NCI-H187 (cell line): Measurements from ENCODE around the gene HAND2.

Source experiments
- DNase-seq, 2 experiments: peaks; one replicate each; lab custom pipeline; 2025; lab: John Stamatoyannopoulos, UW

HAND2 gene

DNA sequence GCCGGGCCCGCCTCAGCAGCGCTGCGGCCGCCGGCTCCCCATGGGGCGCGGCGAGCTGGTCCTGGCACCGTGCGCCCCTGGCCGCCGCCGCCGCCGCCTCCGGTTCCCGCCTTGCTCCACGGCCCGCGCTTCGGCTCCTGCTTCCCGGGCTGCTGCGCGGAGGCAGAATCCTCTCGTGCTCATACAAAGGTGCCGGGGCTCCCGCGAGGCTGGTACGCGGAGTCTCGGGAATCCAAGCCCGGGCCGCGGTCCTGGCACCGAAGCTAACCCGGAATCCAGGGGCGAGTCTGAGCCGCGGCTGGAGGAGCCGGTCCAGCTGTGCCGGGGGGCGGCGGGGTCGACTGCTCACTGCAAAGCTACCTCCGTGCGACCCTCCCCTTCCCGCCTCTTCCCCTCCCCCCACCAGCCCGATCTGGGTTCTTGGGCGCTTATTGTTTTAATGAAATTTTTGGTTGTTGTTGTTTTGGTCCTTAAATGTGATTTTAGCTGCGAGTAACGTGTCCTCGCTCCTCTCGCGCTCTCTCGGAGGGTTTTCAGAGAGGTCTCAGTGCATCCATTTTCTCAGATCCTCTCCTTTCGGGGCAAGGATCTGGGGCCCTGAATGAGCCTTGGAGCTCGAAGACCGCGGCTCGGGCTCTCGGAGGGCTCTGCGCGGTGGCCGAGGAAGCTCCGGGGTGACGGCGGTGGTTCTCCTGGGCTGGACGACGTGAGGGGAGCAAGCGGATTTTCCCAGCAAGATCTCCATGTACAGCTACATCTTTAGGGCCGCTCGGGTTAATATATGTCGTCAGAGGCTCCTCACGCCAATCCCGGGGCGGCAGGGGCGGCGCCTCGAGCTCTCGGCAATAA, at the start of gene HAND2:
Gene HAND2 (minus strand): TSS at position 753 of the 849 bp plus-strand sequence. CDS start 940 bp downstream, outside the sequence.
- DNase-seq: no peak

DNA sequence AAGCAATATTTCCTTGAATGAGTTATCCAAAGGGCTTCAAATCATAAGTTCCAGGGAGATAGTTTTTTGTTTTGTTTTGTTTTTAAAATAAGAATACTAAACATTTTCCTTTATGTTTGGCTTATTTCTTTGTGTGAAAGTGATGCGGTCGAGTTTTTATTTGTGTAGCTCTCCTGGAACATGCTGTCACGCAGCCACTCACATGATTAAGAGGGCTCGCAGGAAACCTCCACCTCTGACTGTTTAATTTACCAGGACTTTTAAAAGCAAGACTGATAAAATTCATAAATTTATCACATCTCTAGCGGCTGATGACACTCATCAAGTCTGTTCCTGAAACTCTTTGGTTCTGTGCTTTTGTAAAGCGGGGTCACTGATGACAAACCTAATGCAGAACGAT, 48.9 kb upstream of the HAND2 start:
- no peak for DNase-seq

DNA sequence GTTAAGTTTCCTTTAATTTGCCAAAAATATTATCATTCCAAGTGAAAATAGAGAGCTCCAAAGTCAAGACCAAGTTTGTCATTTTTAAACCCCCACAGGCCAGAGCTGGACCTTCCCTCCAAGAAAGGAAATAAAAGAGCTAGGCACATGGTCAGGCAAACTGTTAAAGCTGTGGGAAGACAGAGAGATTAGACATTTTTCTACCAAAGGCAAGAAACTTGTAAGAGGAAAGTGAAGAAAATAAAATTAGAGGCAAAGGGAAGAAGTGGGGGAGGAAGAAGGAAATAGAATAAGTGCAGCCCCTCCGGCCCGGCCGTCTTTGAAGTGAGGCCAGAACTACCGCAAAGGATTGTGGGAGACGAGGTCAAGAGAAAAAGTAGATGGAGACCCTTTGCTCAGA, 47.9 kb upstream of the HAND2 start:
- no peak for DNase-seq

DNA sequence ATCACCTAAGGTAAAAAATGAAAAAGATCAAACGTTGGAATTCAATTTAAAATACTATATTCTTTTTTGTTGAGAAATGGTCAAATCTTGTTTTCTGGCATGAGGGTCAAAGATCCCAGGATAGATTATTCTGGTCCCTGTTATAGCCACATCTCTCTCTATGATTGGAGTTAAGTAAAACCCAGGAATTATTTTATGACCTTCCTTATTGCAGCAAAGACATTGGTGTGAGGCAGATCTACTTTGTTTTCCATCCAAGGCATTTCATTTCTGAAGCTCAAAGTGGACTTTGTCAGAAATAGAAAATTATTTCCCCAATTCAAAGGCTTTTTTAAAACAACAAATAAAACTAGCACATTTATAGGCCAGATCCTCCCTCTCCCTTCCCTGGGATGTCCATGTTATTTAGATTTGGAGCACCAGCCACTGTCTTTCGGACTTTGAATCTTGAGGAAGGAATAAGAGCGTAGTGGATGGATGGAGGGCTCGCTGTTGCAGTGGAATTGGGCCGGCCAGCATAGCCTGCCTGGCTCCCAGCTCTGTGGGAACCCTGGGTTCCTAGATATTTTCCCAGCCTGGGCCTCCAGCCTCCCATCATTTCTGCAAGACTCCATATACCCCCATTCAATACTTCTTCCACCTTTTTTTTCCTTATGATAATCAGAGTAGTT, 45.6 kb upstream of the HAND2 start:
- no peak for DNase-seq

DNA sequence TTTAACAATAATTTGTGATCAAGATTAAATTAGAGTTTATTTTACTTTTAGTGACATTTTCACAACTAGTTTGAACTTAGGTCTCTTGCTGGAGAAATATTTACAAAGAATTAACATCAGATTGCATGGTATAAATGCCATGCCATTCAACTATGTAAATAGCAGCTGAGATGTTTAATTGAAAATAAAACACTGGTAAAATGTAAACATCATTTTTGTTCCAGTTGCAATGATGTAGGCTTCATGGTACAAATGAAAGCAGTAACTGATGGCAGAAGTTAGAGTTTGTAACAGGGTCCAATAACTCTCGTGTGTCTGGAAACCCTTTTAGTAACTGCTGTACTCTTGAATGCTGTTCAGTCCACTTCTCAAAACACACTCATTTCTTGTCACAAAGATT, 43.7 kb upstream of the HAND2 start:
- no peak for DNase-seq

DNA sequence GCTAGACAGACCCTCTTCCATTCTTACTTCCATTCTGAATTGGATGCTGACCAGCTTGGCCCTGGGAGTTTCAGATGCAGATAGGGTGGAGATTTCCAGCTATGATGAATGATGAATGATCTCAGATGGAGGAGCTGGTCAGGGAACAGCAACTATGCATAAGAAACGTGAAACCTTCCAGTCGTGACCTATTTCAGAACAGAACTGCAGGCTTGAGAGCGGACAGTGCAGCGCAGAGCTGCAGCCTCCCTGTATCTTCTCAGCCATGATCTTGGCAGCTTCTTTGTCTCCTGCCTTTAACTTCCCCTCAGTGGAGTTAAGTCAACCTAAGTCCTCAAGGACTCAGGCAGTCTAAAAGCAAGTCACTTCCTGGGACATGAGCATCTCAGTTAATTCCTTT, 43.3 kb upstream of the HAND2 start:
- no peak for DNase-seq

DNA sequence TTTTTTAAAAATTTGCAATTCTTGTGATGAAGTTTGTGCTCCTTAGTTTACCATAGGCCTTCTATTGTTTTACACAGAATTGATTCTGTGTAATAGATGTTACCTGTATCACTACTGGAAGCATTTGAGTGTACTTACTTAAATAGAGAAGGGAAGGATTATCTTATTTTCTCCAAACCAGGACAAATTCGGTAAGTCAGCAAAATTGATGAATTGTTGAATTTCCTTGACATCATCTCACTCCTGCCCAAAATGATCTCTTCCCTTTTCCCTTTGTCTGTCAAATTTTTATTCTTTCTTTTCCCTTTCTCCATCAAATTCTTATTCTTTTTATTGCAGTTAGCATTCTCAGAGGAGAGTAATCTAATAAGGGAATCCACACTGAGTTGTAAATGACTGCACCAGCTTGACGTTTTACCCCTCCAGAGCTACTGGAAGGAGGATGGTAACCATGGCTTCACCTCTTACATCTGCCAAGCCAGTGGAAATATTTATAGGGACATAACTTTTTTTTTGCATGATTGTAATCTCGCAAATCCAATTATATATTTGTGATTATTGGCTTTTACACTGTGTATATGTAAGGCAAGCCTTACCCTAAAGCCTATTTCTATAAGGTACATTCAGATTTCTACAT, 42.6 kb upstream of the HAND2 start:
- DNase-seq: no peak

DNA sequence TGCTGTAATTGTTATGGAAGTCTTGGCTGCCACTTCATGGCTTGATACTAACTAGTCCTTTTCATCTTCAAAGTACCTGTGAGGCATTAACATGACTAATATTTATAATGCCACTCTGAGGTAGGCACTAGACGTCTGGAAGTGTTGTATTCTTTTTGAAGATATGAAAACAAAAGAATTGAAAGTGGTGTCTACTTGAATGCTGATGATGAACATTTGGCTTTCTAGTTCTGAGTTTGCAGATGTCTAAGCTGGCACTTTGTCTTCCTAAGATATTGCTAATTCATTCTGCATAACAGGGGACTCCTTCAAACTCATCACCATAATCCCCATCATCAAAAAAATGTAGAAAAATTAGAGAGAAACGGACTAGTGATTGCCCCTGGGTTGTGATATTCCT, 41.6 kb upstream of the HAND2 start:
- no peak for DNase-seq

DNA sequence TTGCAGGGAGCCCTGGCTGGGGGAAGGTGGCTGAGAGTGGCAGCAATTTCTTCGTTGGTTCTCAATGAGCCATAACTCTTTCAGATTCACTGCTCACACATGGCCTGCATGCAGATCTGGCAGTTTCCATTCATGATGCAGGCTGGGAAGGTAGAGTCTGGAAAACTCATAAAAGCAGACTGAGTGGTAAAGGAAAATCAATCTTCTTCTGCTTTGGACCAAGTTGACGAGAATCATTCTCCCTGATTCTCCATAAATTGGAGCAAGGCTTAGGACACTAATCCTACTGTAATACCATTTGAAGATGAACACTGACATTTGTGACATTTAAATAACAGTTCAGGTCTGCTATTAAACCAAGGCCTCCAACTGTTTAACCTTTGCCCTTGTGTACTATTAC, 35.3 kb upstream of the HAND2 start:
- no peak for DNase-seq

DNA sequence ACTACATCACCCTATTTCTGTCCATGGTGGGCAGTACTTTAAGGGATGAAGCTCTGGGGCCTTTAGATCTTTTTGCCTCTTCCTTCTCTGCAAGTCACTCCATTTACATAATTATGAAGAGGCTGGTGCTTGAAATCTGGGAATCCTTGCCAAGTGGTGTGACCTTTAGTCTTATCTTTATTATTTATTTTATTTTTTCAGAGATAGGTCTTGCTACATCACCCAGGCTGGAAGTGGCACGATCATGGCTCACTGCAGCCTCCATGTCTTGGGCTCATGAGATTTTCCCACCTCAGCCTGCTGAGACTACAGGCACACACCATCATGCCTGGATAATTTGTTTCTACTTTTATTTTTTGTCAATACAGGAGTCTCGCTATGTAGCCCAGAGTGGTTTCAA, 34.4 kb upstream of the HAND2 start:
- no peak for DNase-seq

DNA sequence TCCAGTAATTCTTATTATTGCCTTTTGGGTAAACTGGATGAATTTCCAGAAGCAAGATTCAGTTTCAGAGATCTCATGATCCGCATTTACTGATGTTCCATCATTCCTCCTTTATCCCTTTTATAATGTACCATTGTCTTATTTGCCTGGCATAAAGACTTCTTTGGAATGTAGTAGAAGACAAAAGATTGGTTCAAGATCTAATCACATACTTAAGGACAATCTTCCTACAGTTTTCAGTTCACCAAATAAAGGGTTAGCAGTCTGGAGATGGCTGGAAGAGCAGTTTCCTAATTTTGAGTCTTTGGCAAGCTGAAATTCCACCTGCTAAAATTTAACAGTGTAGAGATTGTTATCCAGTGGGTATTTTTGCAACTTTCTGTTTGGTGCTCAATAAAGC, 30.9 kb upstream of the HAND2 start:
- no peak for DNase-seq

DNA sequence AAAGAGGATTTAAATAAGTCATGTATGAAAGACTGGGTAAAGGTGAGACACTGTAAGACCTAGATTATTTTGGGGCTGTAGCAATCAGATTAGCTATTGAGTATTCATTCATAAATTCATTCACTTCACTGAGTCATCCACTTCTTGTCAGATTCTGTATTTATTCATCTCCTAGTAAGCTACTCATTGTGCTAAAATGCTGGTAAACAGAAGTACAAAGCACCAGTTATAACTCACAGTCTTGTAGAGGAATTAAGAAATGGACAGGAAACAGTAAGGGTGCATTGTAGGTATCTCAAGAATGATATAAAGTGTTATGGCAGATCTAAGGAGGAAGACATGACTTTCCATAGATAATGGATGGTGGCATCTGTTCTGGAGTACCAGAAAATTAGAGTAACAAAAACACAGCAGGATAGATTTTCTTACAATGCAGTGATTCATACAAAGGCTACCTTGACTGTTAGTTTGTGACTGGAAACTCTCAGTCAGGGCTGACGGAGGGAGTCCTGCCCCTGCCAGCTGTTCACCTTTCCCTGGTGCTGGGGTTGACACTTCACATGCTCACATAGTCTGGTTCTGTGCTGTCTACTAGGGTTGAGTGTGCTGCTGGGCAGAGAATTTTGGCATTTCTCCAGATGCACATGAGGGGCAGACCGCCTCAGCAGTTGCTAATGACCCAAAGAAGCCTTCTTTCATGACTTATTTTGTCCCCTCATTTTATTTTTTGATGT, 26.5 kb upstream of the HAND2 start:
- no peak for DNase-seq

DNA sequence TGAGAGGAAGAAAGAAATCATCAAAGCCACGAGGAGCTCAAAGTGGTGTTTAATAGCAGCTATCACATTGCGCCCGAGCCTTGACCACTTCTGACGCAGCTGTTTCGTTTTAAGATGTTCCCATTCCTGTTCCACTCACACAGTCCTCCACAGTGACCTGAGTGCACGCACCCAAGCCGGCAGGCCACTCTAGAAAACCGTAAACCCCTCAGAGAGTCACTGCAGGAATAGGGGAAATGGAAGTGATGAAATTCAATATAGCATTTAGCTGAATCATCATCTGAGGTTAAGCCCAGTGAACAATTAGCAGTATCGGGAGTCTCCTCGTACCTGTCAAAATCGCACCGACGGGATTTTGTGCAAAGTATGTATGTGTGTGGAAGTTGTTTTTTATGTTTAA, 17.9 kb upstream of the HAND2 start:
- no peak for DNase-seq

DNA sequence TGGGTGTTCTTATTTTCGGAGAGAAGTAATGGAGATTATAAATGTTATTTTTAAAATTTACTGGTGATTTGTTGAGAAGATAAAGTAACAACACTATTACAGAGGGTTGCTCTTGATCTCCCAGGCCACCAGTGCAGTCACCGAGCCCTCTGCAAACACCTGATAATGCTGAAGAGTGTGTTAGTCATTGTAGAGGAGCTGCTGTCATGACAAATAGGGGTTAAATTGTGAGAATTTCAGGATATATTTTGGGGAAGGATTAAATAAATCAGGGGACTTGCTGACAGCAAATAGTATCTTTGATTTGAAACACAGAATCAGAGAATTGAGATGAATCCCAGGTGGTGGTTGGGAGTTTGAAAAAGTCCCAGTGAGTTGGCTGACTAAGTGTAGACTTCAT, 16.7 kb upstream of the HAND2 start:
- no peak for DNase-seq

DNA sequence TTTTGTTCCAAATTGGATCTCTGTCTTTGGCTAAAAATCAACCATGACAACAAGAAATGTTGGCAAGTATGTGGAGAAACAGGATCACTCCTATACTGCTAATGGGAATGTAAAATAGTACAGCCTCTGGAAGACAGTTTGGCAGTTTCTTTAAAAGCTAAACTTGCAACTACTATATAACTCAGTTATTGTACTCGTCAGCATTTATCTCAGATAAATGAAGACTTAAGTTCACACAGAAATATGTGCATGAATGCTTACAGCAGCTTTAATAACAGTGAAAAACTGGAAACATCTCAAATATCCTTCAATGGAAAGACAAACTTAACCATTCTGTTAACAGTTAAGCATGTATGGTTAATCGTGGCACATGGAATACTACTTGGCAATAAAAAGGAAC, 15.4 kb upstream of the HAND2 start:
- DNase-seq: no peak

DNA sequence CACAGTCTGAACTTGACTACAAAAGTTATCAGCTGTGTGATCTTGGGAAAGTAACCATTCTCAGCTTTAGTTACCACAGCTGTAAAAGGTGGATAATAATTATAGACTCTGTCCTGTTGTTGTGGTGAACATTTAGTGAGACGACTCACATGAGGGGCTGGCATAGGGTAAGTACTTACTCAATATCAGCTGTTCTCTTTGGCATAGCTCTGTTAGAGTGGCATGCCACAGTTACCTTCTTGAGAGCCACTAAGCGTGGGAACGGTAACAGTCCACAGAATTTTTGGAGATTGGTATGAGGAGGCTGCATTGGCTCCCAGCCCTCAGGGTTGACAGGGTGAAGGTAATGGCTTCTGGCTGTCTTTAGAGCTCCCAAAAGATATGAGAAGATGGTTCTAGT, 13.2 kb upstream of the HAND2 start:
- DNase-seq: no peak

DNA sequence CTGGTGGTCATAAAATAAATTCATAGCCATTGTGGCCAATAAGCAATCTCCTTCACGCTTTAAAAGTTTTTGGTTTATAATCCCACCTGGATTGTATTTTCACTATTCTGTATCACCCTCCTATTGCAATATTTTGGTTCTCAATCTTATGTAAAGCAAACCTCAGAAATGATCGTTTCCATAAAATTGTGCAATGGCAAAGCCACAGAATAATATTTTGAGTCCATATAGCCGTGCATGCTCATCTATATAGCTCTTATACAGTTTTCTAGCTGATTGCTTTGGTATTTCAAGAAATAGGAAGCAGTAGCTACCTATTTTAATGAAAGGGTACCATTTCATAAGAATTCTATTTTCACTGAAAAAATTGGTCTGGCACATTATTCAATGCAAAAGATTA, 10.0 kb upstream of the HAND2 start:
- DNase-seq: no peak

DNA sequence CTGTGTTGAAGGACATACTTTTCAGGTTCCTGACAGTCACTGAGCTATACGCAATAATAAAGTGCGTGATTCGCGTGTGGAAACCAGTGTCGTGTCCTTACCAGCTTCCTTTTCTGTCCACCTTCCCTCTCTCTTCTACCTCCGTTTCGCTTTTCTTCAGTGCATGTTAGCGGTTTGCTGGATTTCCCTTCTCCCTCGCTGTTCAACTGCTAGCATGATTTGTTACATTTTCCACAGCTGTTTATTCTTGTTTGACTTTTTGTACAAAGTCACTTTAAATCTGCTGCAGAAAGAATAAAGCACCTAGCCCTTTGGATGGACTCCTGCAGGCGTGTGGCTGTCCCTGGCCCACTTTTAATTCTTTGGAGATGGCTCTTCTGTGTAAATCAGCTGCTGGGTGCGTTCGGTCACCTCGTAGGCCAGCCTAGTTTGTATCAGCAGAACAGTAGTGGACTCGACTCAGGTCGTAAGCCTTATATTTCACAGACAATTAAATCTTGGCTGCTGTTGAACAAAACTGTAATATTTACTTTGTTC, 8.9 kb upstream of the HAND2 start:
- DNase-seq: no peak

DNA sequence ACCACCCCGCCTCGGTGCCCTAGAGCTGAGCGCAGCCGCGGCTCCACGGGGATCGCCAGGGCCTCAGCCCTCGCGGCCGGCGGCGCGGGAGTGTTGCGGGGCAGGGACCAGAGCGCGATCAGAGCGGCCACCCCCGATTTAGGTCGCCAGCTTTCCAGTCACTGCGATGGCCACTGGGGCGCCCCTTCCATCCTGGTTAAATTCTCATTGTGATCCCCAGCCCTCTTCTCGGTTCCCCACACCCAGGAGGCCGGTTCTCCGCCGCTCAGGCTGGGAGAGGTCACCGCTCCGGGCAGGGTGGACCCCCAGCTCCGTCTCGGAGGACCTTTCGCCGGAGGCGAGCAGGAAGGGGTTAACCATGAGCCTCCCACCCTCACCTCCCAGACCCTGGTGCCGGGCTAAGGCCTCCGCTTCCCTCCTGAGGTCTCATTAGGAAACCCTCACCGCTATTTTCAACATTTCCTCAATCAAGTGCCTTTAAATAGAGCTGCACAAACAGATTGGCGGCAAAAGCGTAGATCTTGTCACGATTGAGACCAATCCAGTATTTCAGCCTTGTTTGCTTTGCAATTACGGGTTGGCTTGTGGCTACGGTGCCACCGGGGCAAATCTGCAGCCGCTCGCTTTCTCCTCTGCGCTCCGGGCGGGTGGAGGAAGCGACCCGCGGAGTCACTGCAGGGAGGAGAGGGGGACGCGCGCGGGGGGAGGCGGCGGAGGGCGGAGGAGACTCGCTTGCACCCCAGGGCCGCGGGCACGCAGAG, 8.3 kb upstream of the HAND2 start:
- DNase-seq: no peak

DNA sequence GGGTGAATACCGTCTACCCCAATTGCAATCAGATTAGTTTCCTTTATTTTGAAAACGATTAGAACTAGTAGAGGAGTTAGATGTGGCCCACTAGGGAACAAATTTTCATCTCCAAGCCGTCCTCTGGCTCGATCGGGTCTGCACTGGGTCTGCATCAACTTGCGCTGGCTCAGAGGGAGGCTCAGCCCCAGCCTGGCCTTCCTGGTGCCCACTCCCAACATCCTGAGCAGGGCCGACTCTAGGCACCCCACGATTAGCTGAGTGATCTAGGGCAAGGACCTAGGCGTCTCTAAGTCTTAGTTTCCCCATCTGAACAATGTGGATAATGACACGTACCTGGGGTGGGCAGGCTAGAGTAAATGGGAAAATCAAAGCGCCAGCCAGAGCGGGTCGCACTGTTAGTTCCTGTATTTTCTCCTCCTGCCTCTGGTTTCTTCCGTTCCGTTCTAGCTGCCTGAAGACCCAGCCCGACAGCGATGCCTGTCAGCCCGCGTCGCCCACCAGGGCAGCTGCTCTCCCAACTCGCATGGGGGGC, 7.7 kb upstream of the HAND2 start:
- DNase-seq: no peak

DNA sequence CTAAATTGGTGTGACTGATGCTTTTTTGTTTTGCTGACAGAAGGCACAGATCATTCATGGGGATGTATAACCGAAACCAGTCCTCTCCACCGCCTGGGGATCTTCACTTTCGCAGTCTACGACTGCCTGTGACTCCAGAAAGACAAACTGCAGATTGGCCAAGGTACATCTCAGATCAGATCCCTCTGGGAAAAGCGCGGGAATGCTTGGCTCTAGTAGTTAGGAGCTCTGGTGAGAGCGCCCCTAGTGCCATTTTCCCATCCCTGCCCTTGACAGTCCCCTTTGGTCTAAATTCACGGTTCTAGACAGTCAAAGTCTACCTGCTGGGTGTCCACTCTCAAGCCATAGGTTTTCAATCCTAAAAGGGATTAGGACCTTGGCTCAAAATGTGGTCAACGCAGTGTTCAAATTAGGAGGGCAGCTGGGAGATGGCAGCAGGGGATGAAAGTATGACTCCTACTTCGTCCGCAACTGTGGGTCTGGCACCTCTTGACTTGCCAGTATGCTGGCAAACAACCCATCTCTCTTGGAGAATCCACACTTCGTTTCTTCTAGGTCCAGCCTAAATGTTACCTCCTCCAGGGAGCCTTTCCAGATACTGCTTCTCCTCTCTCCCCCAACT, 6.9 kb upstream of the HAND2 start:
- DNase-seq: no peak
